Right lobe of liver (tissue), 6 donors: ENCODE measurements around the gene POLG2. TPM values are rescaled to one million over a fixed set of nuclear protein-coding genes. Genes with fewer than 3 reads are reported as not detected.

ENCODE experiments used
- ATAC-seq, 4 donors: fragments of 200-7000 bp; cut with Tn5 transposase; one replicate each; pipeline ENCODE4 v1.9.1; 2020; ENCODE audit warnings: mild to moderate bottlenecking in 4 of 4, moderate library complexity in 4 of 4
- DNase-seq, 3 donors: peaks; one replicate each; pipeline ENCODE4 v3.0.0-alpha.2; 2020
- H3K27ac ChIP-seq, 3 donors: fragments of 200-600 bp; one replicate each; pipeline ENCODE4 v1.8.0; 2022
- H3K27me3 ChIP-seq, 2 donors: fragments of 200-600 bp; one replicate each; pipeline ENCODE4 v1.8.0; 2022
- H3K36me3 ChIP-seq, 4 donors: fragments of 200-600 bp; sonication (generic) in 1 of 4; one replicate each; pipeline versions ENCODE4 v1.5.1 to v1.8.0; 2017 to 2022; ENCODE audit warnings: control low read depth in 1 of 4
- H3K4me1 ChIP-seq, 4 donors: fragments of 200-600 bp; sonication (generic) in 1 of 4; one replicate each; pipeline versions ENCODE4 v1.5.1 to v1.8.0; 2017 to 2022; ENCODE audit warnings: control low read depth in 1 of 4
- H3K4me3 ChIP-seq, 3 donors: fragments of 200-600 bp; one replicate each; pipeline ENCODE4 v1.8.0; 2022
- H3K9me3 ChIP-seq, 4 donors: fragments of 200-600 bp; sonication (generic) in 1 of 4; one replicate each; pipeline versions ENCODE4 v1.5.1 to v1.8.0; 2017 to 2022; ENCODE audit warnings: control low read depth in 1 of 4
- CTCF ChIP-seq, 4 donors: fragments of 200-600 bp in 3 of 4; fragments of 450-650 bp in 1 of 4; IDR thresholded peaks; one replicate each; pipeline versions ENCODE4 v1.5.1 to v1.8.0; 2016 to 2022; ENCODE audit warnings: antibody characterized with exemption in 4 of 4, mild to moderate bottlenecking in 2 of 4
- POLR2A ChIP-seq: fragments of 450-650 bp; IDR thresholded peaks from one replicate; pipeline ENCODE4 v1.6.1; 2017; ENCODE audit warnings: antibody characterized with exemption, mild to moderate bottlenecking
- WGBS: methylation state at CpG from one replicate; pipeline ENCODE4 v1.1.6; 2018; ENCODE audit warnings: low coverage, low lambda C conversion rate; ENCODE audit not compliant: insufficient coverage; ENCODE audit errors: missing lambda C conversion rate; 5-methylcytosine and 5-hydroxymethylcytosine counted together
- intact Hi-C, 2 donors: fragments of 100-400 bp; cut with DNase I; formaldehyde crosslinking; loops; one replicate each; pipeline versions ENCODE4 v1.11.2 to v1.14.1; 2022
- total RNA-seq, 6 experiments: library from RNA; depleted of rRNA in 2 of 6; stranded (reverse); fragments of >200 nt in 2 of 6; fragmentation: NEBNext Ultra II Directional in 3 of 6; extraction: Animal tissue kit (Norgen Biotek cat#: 25700) in 3 of 6; gene quantifications; one replicate each; pipeline versions ENCODE4 v1.1.0 to v1.2.4, GENCODE V29; 2016 to 2023
- donor health status: DM: no; HTN: yes; CAD: no.
- donor health status: DM: no; HTN: no; CAD: no.
- donor health status: DM: no; HTN: no; CAD: no.
- donor health status: DM: no; HTN: yes; CAD: no.
- donor health status: DM: no; HTN: yes; CAD: no.

POLG2 gene
- total RNA-seq, 6 experiments from 2014 or later, result 2.9 to 9.2 (median 5.5) TPM

GRCh38 chr17:64505340-64506200 lies 8.7 kb upstream of the POLG2 start:
- Histone ChIP-seq H3K36me3 (peaks cover 29 to 60% (median 44%) of the 10 kb centered on the region in 4 donors), H3K4me3 (peak overlapping the region; percentile 87 to 96 (median 87)), H3K27ac (peak overlapping the region; percentile 97 to 99 (median 99)), H3K9me3 (no peaks in the 10 kb centered on the region), H3K4me1 (peaks cover 0 to 40% (median 8%) of the 10 kb centered on the region in 4 donors), H3K27me3 (no peaks in the 10 kb centered on the region)
- intact Hi-C loops, result no loop called here
- TF ChIP-seq POLR2A, result peak; percentile 68
- no peak for TF ChIP-seq CTCF (IDR thresholded peaks at IDR 0.05)
- peak; percentile 61 to 75 (median 72) for ATAC-seq
- peak; percentile 90 to 94 (median 94) for DNase-seq
- WGBS, result 0% methylated on average over 33 of the region's 76 CpGs

DNA sequence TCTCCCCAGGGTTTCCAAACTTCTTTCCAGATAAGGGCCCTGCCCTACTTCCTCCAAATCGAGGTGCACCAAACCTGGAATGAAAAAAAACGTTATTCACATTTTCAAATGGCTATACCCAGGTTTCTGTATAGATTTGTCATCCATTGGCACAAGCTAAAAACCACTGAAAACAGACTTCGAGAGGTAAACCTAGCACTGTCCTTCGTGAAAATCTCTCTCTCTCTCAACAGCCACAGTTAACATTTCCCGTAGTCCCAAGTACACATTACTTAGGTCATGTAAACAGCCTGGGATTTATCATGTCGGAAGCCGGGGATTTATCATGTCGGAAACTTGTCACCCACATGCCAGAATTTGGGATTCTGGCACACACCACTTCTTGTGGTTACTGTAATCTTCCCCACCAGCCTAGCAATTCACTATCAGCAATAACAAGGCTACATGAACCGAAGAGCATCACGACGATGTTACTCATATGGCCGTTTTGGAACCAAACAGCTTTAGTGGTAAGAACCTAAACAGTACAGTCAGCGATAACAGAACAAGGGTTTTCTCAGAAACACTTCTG lies 8.0 kb upstream of the POLG2 start:
- DNase-seq (no peak), ATAC-seq (no peak)
- Histone ChIP-seq H3K27me3 (no peaks in the 10 kb centered on the region), H3K9me3 (no peaks in the 10 kb centered on the region), H3K4me3 (peak overlapping the region; percentile 87 to 96 (median 87)), H3K4me1 (peaks cover 0 to 47% (median 8%) of the 10 kb centered on the region in 4 donors), H3K27ac (peak overlapping the region; percentile 97 to 99 (median 99)), H3K36me3 (peaks cover 36 to 60% (median 47%) of the 10 kb centered on the region in 4 donors)
- intact Hi-C loops, result no loop called here
- 0% methylated on average over 13 of the region's 13 CpGs for WGBS
- TF ChIP-seq CTCF (IDR thresholded peaks at IDR 0.05) (no peak), POLR2A (no peak)

- intact Hi-C loops, result no loop called here
- ATAC-seq (no peak), DNase-seq (no peak)
- Histone ChIP-seq H3K27ac (peak overlapping the region; percentile 97 to 99 (median 99)), H3K4me3 (peak overlapping the region; percentile 87 to 96 (median 87)), H3K4me1 (peaks cover 0 to 54% (median 8%) of the 10 kb centered on the region in 4 donors), H3K9me3 (no peaks in the 10 kb centered on the region), H3K36me3 (peaks cover 37 to 60% (median 47%) of the 10 kb centered on the region in 4 donors), H3K27me3 (no peaks in the 10 kb centered on the region)
- TF ChIP-seq CTCF (IDR thresholded peaks at IDR 0.05), result no peak
- no peak for TF ChIP-seq POLR2A
- WGBS, result 17% methylated on average over 7 of the region's 7 CpGs
Observed at GRCh38 chr17:64503821-64504768, 7.2 kb upstream of the POLG2 start.

GRCh38 chr17:64503341-64503740 lies 6.5 kb upstream of the POLG2 start:
- no peak for TF ChIP-seq POLR2A
- no peak for TF ChIP-seq CTCF (IDR thresholded peaks at IDR 0.05)
- peaks cover 0 to 55% (median 7%) of the 10 kb centered on the region in 4 donors for H3K4me1 ChIP-seq
- intact Hi-C loops, result no loop called here

More at GRCh38 chr17:64503341-64503740, 6.5 kb upstream of the POLG2 start:
- no peaks in the 10 kb centered on the region for H3K9me3 ChIP-seq
- peaks cover 37 to 64% (median 50%) of the 10 kb centered on the region in 4 donors for H3K36me3 ChIP-seq
- DNase-seq (no peak), ATAC-seq (no peak)
- H3K27me3 ChIP-seq, result no peaks in the 10 kb centered on the region
- 74% methylated on average over 5 of the region's 5 CpGs for WGBS
- no peak overlapping the region for H3K4me3 ChIP-seq
- no peak overlapping the region for H3K27ac ChIP-seq
